Mononuclear cell (primary cell): ENCODE results near the gene MGAT4B. TPM values are rescaled to one million over a fixed set of nuclear protein-coding genes. Genes with fewer than 3 reads are reported as not detected.

Experiments
- H3K27me3 ChIP-seq: 2 replicates; pipeline ENCODE4 v1.6.0; 2011; ENCODE audit warnings: low read length, control low read depth; ENCODE audit not compliant: insufficient read depth
- H3K4me1 ChIP-seq: 2 replicates; pipeline ENCODE4 v1.5.1; 2011; ENCODE audit warnings: mild to moderate bottlenecking, low read length, control low read depth; ENCODE audit not compliant: insufficient read depth
- H3K4me3 ChIP-seq: 2 replicates; pipeline ENCODE4 v1.5.1; 2011; ENCODE audit warnings: mild to moderate bottlenecking, low read length, moderate library complexity
- H3K9me3 ChIP-seq: 2 replicates; pipeline ENCODE4 v1.5.1; 2011; ENCODE audit warnings: low read depth, mild to moderate bottlenecking, control low read depth, low read length
- total RNA-seq: library from RNA; depleted of rRNA; stranded (reverse); fragments of >200 nt; gene quantifications from one replicate; pipeline ENCODE4 v1.2.3, GENCODE V29; 2012

The MGAT4B gene
- total RNA-seq, 1 donor, result 56.0 TPM

DNA sequence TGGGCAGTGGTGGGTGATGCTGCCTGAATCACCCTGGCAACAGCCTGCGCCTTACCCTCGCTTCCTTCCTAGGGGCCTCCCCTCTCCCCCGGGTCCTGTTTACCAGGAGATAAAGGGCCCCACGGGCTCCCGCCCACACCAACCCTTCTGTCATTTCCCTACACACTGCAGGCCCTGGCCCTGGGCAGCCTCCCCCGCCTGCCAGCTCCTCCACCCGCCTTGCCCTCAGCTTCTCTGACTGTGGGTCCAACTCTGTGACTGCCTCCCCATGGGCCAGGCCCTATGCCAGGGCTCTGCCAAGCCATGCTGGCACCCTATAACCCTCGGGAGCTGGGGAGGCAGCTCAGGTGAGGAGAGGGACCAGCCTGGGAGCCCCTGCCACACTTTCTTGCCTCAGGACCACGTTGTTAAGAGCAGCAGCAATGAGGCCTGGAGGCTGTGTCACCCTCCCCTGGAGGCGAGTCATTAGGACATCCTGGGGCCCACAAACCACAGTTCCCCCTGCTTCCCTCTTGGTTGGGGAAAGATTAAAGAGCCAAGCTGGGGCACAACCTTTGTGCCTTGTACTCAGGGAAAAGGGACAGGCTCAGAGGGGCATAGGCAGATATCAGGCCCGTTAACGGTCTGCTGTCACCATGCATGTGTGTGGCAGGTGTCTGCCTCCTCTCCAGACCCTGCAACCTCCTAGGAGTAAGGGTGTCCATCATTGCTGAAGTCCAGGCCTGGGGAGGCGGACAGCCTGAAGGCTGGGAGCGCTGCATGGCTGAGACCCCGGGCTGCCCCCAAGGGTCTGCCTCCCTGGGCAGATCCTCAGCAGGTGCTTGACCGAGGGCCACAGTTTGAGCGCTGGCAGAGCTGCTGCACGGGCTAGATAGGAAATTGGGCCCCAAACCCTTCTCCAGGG, 2.8 kb downstream of the MGAT4B start:
- Histone ChIP-seq H3K9me3 (no peaks in the 10 kb centered on the region), H3K4me1 (peaks cover 50% of the 10 kb centered on the region), H3K4me3 (no peak overlapping the region), H3K27me3 (no peaks in the 10 kb centered on the region)

DNA sequence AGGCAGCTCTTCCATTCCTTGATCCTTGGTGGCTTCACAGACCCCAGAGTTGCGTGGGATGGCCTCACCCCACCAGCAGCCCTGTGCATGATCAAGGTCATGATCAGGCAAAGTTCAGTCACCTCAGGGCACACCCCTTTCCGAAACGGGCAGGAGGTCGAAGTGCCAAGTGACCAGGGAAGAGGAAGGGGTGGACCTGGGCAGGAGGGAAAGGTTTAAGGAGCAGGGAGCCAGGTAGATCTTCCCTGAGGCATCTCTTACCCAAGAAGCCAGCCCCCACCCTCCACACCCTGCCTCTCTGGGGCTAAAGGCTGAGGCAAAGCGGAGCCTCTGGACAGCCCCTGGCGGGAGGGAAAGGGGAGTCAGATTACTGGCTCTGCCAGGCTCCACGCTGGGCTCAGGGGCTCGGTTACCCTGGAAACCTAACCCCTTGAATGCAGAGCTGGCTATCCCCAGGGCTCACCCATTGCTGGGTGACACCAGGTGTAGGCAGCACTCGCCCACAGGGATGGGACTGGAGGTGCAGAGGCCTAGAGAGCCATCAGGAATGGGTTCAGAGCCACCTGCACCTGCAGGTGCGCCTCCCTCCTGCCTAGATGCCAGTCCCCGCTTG, 3.6 kb downstream of the MGAT4B start:
- Histone ChIP-seq H3K27me3 (no peaks in the 10 kb centered on the region), H3K9me3 (no peaks in the 10 kb centered on the region), H3K4me1 (peaks cover 49% of the 10 kb centered on the region), H3K4me3 (no peak overlapping the region)

DNA sequence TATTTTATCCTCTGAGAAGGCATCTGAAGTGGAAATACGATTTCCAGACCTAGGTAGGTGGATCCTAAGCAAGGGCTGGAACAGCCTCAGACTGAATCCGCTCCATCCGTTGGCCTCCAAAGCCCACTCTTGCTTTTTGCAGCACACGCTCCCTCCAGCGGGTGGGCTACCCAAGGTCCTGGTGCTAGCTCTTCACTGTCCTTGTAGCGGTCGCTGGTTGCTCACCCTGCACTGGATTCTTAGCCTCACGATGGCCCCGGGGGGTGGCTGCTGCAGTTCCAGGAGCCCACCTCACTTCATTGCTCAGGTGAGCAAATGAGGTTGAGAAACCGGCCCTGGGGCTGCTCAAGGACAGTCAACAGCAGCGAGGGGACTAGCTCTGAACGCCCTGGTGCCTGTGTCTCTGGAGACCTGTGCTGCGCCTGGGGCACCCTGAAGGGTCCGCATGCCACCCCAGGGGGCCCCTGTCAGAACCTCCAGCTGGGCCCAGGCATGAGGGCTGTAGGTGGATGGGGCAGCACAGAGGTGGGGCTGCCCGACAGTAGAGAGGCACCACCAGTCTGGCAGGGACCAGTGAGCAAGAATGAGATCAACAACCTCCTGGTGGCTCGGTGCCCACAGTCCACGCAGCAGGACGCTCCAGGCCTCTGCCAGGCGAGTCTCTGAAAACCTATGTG, 4.3 kb downstream of the MGAT4B start:
- peaks cover 42% of the 10 kb centered on the region for H3K4me1 ChIP-seq
- H3K27me3 ChIP-seq, result no peaks in the 10 kb centered on the region
- no peak overlapping the region for H3K4me3 ChIP-seq
- H3K9me3 ChIP-seq, result no peaks in the 10 kb centered on the region

DNA sequence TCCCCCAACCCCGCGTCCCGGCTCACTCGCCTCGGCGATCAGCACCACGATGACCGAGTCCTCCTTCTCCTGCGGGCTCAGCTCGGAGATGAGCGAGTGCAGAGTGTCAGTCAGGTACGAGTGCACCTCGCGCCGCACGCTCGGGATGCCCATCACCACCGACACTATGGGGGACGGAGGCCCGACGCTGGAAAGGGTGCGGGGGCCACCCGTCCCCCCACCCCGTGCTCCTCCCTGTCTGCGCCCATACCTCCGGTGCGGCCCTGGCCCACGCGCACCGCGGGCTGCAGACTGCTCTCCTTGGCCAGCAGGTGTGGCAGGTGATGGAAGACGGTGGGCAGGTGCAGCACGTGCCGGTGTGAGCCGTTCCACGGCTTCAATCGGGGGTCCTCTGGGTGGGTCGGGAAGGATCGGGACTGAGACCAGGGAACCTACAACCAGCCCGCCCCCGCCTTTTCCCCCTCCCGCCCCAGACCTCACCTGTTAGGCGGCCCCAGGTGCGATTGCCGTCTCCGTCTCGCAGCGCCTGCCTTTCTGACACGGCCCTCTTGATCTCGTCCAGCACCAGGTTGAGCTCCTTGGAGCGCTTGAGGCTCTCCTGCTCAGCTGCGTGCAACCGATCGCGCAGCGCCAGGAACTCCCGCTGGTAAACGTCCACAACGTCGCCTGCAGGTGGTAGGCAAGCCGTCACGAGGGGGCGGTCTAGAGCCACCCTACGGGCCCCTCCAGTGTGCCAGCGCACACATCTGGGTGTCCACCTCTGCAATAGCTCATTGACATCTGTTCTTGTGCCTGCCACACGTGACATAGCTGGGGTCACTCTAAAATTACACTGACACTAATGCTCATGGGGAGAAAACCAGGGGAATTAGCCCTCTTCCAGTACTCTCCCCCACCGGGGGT, 5.1 kb downstream of the MGAT4B start:
- peaks cover 47% of the 10 kb centered on the region for H3K4me1 ChIP-seq
- no peak overlapping the region for H3K4me3 ChIP-seq
- no peaks in the 10 kb centered on the region for H3K9me3 ChIP-seq
- H3K27me3 ChIP-seq, result no peaks in the 10 kb centered on the region

DNA sequence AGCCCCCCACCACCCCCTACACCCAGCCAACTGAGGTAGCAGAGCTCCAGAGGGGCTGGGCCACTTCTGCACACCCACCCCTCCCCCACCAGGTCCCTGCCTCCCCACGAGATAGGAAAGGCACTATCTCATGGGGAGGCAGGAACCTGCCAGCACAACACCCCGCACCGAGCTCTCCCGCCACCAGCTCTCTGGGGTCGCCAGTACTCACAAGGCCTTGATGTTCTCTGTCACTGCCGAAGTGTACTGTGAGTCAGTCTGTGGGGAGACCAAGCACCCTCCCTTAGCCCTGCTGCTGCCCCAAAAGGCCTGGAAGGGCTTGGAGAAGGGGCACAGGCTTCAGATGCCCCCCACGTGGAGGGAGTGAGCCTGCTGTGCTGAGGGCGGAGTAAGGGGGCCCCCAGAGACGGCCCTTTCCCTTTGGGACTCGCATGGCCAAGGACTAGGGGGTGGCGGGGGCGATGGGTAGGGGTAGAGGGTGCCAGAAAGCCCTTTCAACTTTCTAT, 5.9 kb downstream of the MGAT4B start:
- H3K27me3 ChIP-seq, result no peaks in the 10 kb centered on the region
- no peaks in the 10 kb centered on the region for H3K9me3 ChIP-seq
- H3K4me1 ChIP-seq, result peaks cover 51% of the 10 kb centered on the region
- no peak overlapping the region for H3K4me3 ChIP-seq

DNA sequence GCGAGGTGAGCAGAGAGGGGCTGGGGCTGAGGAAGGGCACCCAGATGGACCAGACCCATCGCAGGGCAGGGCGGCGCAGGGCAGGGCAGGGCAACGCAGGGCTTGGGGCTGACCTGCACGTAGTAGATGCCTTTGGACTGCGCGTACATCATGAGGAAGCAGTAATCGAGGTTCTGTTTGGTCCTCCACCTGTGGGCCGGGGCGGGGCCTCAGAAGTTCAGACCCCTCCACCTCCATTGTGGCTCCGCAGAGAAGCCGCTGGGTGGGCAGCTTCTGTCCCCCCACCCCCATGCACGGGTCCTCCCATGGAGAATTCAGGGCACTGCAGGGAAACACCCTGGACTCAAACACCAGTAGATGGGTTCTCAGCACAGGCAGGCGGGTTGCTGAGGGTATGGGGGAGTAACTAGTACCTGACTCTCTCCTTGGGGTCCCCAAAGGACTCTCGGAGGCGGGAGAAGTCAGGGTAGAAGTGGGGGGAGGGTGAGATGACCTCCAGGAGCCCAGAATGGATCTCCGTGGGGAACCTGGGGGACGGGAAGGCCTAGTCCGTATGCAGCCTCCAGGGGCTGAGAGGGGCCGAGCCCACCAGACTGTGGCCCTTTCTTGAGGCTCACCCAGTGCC, 6.5 kb downstream of the MGAT4B start:
- peaks cover 51% of the 10 kb centered on the region for H3K4me1 ChIP-seq
- H3K27me3 ChIP-seq, result no peaks in the 10 kb centered on the region
- H3K9me3 ChIP-seq, result no peaks in the 10 kb centered on the region
- H3K4me3 ChIP-seq, result no peak overlapping the region

DNA sequence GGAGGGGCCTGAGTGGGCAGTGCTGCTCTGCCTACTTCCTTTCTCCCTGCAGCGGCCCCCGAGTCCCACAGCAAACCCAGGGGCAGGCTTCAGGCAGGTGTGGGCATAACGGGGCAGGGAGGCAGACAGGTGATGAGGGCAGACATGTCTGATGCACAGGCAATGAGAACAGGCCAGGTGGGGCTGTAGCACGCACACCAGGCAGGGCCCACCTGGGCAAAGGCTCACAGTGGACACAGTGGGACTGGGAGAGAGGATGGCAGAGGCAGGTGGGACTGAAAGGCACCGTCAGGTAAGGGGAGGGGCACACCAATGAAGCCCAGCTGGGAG, 7.1 kb downstream of the MGAT4B start:
- Histone ChIP-seq H3K9me3 (no peaks in the 10 kb centered on the region), H3K4me1 (peaks cover 51% of the 10 kb centered on the region), H3K4me3 (no peak overlapping the region), H3K27me3 (no peaks in the 10 kb centered on the region)

DNA sequence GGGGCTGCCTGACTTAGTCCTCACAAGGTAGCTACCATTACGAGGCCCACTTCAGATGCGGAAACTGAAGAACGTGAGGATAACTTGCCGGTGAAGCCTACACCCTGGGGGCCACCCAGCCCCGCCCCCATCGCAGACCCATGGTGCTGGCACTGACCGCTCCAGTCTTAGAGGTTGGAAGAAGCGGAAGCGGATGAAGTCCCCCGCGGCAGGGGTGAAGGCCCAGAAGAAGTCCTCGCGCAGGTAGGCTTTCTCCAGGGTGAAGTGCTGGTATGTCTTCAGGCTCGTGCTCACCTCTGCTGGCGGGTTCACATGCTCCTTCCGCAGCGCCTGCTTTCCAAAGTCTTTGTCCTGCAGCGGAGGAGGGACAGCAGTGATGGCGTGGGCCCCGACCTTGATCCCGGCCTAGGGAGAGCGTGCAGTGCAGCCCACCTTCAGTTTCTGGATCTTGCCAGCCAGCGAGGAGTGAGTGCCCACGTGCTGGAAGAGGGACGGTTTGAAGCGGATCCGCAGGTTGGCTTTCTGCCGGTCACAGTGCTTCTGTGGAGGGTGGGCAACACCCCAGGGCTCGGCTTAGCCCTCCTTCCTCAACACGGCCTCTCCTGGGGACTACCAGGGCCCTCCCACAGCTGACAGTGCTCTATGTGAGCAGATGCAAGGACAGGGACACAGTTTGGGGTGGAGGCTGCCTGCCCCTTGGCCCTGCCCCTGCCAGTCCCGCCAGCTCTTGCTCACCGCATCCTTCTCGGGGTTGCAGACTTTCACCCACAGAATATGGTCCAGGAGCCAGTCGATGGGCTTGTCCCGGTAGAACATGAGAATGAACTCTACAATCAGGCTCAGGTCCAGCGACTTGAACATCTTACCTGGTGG, 7.7 kb downstream of the MGAT4B start:
- H3K4me1 ChIP-seq, result peaks cover 51% of the 10 kb centered on the region
- H3K4me3 ChIP-seq, result no peak overlapping the region
- H3K27me3 ChIP-seq, result no peaks in the 10 kb centered on the region
- H3K9me3 ChIP-seq, result no peaks in the 10 kb centered on the region

DNA sequence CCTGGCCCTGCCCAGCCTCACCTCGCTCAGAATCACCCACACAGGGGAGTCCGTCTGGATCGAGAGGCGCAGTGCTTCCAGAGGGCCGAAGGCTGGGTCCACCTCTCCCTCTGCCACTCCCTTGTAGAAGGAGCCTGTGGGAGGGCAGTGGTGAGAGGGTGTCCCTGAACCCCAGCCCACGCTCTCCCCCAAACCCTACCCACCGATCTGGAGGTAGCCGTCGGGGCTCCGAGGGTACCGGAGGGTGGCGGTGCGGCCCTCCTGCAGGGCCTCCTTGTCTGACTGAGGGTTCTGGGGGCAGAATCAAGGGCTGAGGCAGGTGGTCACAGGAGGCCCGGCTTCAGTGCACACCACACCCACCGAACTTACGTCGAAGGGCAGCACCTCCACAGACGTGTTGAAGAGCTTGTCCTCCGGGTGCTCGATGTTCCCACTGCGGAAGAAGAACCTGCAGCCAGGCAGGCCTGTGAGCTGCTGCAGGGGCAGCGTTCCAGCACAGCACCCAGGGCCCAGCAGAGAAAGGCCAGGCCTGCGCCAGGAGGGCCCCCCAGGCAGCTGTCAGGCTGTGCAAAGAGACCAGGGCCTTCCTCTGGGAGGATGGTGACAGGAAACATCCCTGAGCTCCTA, 8.4 kb downstream of the MGAT4B start:
- H3K9me3 ChIP-seq, result no peaks in the 10 kb centered on the region
- H3K4me1 ChIP-seq, result peaks cover 51% of the 10 kb centered on the region
- no peak overlapping the region for H3K4me3 ChIP-seq
- no peaks in the 10 kb centered on the region for H3K27me3 ChIP-seq

DNA sequence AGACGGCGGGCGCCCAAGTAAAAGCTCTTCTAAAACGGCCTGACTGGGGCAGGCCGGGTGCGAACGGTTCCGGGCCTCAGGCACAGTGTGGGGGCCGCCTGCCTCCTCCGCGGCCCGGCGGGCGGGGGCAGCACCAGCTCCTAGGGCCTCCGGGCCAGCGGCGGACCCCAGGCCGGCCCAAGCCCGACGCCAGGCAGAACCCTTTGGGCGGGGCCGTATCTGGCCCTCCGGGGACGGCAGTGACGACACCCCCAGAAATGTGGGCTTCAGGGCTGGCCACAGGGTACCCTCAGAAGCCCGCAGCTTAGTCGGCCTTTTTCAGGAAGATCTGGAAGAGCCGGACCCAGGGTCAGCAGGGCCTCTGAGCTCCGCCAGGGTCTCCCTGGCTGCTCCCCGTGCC, 8.9 kb downstream of the MGAT4B start:
- Histone ChIP-seq H3K4me1 (peaks cover 51% of the 10 kb centered on the region), H3K4me3 (no peak overlapping the region), H3K9me3 (no peaks in the 10 kb centered on the region), H3K27me3 (no peaks in the 10 kb centered on the region)

DNA sequence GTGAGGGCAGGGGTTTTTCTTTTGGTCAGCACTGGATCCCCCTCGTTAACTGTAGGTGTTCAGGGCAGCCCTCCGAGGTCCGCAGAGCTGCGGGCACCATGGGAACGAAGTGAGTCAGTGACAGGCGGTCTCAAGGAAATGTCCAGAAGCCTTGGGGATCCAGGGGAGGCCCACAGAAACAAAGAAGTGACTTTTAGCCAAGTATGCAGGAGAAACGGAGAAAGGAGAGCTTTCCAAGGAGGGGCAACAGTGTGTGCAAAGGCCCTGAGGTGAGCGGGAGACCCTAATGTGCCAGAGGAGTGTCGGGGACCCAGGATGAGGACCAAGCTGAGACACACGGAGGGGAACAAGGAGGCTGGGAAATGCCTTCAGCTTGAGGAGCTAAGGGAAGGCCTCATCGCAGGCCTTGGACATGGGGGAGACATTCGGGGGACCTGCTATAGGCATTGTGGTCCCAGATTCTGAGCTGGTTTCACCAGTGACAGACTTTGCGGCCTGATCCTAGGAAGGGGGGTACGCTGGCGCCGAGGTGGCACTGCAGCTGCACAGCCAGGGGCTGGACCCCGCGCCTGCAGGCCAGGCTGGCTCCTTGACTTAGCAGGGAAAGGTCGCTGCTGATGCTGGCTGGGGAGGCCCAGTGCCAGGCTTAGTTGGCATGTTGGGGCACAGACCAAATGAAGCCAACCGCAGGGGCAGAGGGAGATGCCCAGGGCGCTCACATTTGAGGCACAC, 9.6 kb downstream of the MGAT4B start:
- Histone ChIP-seq H3K4me3 (no peak overlapping the region), H3K9me3 (no peaks in the 10 kb centered on the region), H3K4me1 (peaks cover 51% of the 10 kb centered on the region), H3K27me3 (no peaks in the 10 kb centered on the region)

DNA sequence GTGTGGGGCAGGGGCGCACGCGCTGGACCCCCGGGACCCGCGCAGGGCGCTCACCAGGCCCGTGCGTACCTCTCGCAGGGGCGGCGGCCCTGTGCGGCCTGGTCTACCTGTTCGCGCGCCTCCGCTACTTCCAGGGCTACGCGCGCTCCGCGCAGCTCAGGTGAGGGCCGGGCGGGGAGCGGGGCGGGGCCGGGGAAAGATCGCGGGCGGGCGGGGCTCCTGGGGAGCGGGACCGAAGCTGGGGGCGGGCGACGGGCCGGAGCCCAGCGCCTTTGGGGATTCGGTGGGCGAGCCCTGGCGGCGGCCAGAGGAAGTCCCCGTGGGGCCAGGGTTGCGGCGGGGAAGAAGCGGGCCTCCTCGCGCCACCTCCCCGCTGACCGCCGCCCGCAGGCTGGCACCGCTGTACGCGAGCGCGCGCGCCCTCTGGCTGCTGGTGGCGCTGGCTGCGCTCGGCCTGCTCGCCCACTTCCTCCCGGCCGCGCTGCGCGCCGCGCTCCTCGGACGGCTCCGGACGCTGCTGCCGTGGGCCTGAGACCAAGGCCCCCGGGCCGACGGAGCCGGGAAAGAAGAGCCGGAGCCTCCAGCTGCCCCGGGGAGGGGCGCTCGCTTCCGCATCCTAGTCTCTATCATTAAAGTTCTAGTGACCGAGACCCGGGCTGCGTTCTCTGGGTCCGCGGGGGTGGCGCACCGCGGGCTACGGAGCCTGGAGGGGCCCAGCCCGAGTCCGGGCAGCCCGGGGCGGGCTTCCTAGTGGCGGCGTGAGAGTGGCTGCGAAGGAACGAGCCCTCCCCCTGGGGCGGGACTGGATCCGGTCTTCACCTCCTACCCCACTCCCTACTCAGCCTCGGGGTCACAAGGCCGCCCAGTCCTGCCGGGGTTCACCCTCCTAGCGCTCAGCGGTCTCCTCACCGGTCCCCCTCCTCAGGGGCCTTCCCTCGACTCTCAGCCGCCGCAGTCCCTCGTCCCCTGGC, 10.5 kb downstream of the MGAT4B start:
- H3K4me1 ChIP-seq, result peaks cover 48% of the 10 kb centered on the region
- no peaks in the 10 kb centered on the region for H3K27me3 ChIP-seq
- no peaks in the 10 kb centered on the region for H3K9me3 ChIP-seq
- H3K4me3 ChIP-seq, result peak overlapping the region; percentile 38
